ENCODE measurements around the gene ME3. TPM values are rescaled to one million over a fixed set of nuclear protein-coding genes. Genes with fewer than 3 reads are reported as not detected.

ME3 gene
- total RNA-seq, 1 experiment from 2014 or later: 1.8 TPM

DNA sequence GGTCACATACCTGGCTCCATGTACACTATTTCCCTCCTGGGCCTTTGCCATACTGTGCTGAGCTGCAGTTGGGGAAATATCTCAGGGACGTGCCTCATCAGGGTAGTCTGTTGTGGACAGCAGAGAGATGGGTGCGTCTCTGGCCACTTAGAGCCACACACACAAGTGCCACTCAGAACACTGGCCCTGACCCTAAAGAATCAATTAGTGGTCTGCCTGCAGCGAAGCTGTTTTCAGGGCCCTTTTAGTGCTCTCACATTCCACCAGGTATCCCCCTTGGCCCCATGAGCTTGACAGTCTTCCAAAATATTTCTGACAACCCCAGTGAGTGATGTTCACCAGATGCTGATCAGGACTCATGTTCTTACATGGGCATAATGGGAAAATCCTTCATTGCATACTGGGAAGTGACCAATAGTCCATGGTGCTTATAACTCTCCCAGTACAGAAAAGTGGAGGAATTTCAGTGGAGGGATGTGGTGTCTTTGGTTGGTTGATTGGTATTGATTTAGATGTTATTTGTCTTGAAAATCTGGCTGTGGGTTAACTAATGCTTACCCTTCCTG, 66.1 kb downstream of the ME3 start:
- ATAC-seq (no peak; the same call in 1 of the 2 replicates), DNase-seq (ENCODE audit: low spot score) (no peak)
- ChIA-PET POLR2A (no interaction called here), CTCF (interaction anchor here (1.0 kb wide), 1 partner anchor 35 kb away, joined by 3 read pairs; no protein-coding TSS in a partner anchor)
- no peaks in the 10 kb centered on the region for H3K27me3 Mint-ChIP-seq (ENCODE audit: low read depth)
- H3K9me3 Mint-ChIP-seq: 0 out of 2 replicates have a peak, but pooled peaks cover 3% of the 10 kb centered on the region
- TF ChIP-seq, protein P1, sequence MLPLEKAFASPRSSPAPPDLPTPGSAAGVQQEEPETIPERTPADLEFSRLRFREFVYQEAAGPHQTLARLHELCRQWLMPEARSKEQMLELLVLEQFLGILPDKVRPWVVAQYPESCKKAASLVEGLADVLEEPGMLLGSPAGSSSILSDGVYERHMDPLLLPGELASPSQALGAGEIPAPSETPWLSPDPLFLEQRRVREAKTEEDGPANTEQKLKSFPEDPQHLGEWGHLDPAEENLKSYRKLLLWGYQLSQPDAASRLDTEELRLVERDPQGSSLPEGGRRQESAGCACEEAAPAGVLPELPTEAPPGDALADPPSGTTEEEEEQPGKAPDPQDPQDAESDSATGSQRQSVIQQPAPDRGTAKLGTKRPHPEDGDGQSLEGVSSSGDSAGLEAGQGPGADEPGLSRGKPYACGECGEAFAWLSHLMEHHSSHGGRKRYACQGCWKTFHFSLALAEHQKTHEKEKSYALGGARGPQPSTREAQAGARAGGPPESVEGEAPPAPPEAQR (CRISPR knock-in tag; IDR thresholded peaks at IDR 0.05): no peak
- TF ChIP-seq MYBL2 (CRISPR knock-in tag; IDR thresholded peaks at IDR 0.05): no peak
- TF ChIP-seq FOXJ3 (CRISPR knock-in tag; IDR thresholded peaks at IDR 0.05; ENCODE audit: borderline replicate concordance): no peak
- TF ChIP-seq, protein P2, sequence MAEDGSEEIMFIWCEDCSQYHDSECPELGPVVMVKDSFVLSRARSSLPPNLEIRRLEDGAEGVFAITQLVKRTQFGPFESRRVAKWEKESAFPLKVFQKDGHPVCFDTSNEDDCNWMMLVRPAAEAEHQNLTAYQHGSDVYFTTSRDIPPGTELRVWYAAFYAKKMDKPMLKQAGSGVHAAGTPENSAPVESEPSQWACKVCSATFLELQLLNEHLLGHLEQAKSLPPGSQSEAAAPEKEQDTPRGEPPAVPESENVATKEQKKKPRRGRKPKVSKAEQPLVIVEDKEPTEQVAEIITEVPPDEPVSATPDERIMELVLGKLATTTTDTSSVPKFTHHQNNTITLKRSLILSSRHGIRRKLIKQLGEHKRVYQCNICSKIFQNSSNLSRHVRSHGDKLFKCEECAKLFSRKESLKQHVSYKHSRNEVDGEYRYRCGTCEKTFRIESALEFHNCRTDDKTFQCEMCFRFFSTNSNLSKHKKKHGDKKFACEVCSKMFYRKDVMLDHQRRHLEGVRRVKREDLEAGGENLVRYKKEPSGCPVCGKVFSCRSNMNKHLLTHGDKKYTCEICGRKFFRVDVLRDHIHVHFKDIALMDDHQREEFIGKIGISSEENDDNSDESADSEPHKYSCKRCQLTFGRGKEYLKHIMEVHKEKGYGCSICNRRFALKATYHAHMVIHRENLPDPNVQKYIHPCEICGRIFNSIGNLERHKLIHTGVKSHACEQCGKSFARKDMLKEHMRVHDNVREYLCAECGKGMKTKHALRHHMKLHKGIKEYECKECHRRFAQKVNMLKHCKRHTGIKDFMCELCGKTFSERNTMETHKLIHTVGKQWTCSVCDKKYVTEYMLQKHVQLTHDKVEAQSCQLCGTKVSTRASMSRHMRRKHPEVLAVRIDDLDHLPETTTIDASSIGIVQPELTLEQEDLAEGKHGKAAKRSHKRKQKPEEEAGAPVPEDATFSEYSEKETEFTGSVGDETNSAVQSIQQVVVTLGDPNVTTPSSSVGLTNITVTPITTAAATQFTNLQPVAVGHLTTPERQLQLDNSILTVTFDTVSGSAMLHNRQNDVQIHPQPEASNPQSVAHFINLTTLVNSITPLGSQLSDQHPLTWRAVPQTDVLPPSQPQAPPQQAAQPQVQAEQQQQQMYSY (CRISPR knock-in tag; IDR thresholded peaks at IDR 0.05): no peak
- TF ChIP-seq, protein P3, sequence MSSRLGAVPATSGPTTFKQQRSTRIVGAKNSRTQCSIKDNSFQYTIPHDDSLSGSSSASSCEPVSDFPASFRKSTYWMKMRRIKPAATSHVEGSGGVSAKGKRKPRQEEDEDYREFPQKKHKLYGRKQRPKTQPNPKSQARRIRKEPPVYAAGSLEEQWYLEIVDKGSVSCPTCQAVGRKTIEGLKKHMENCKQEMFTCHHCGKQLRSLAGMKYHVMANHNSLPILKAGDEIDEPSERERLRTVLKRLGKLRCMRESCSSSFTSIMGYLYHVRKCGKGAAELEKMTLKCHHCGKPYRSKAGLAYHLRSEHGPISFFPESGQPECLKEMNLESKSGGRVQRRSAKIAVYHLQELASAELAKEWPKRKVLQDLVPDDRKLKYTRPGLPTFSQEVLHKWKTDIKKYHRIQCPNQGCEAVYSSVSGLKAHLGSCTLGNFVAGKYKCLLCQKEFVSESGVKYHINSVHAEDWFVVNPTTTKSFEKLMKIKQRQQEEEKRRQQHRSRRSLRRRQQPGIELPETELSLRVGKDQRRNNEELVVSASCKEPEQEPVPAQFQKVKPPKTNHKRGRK (CRISPR knock-in tag; IDR thresholded peaks at IDR 0.05; ENCODE audit: borderline replicate concordance): no peak
- no peak overlapping the region for H3K4me3 Mint-ChIP-seq
- H3K4me1 Mint-ChIP-seq: peaks cover 26% of the 10 kb centered on the region
- peak overlapping the region; percentile 64 for H3K27ac Mint-ChIP-seq
- no peaks in the 10 kb centered on the region; the same call in 1 of the 2 replicates for H3K36me3 Mint-ChIP-seq

DNA sequence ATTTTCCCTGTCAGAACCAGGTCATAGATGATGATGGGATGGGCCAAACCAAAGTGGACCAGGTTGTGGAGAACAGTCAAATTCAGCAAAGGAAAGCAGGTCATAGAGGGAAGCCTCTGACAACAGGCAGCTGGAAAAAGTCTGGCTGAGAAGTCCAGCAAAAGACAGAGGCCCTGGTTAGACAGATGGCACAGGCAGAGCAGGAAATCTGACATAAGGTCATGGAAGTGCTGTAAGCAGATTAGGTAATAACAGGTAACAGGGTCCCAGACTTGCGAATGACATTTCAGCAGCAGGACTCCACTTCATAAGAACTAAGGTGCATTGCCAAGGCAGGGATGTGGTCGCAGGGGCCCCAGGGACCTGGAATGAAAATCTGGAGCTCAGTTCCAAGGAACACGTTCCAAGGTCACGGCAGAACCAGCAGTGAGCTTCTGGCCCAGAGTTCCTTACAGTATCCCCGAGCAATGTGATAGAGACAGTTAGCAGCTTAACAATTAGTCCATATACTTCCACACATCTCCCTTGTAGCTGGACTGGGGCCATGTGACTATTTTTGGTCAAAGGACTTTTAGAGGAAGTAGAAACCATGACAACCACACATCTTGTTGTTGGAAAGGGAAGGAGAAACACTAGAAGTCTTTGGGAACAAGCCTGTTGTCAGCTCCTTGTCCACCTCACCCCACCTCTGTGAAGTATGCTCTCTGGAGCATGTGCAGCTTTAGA, 75.4 kb downstream of the ME3 start:
- TF ChIP-seq ZNF416 (CRISPR knock-in tag; IDR thresholded peaks at IDR 0.05) (no peak), FOXP1 (CRISPR knock-in tag; IDR thresholded peaks at IDR 0.05; ENCODE audit: borderline replicate concordance) (no peak), ATF1 (CRISPR knock-in tag; IDR thresholded peaks at IDR 0.05) (no peak), NFATC4 (CRISPR knock-in tag; IDR thresholded peaks at IDR 0.05) (no peak), JUN (CRISPR knock-in tag; IDR thresholded peaks at IDR 0.05) (no peak), SP1 (CRISPR knock-in tag; conservative IDR thresholded peaks at IDR 0.05) (no peak)
- TF ChIP-seq, protein P4, sequence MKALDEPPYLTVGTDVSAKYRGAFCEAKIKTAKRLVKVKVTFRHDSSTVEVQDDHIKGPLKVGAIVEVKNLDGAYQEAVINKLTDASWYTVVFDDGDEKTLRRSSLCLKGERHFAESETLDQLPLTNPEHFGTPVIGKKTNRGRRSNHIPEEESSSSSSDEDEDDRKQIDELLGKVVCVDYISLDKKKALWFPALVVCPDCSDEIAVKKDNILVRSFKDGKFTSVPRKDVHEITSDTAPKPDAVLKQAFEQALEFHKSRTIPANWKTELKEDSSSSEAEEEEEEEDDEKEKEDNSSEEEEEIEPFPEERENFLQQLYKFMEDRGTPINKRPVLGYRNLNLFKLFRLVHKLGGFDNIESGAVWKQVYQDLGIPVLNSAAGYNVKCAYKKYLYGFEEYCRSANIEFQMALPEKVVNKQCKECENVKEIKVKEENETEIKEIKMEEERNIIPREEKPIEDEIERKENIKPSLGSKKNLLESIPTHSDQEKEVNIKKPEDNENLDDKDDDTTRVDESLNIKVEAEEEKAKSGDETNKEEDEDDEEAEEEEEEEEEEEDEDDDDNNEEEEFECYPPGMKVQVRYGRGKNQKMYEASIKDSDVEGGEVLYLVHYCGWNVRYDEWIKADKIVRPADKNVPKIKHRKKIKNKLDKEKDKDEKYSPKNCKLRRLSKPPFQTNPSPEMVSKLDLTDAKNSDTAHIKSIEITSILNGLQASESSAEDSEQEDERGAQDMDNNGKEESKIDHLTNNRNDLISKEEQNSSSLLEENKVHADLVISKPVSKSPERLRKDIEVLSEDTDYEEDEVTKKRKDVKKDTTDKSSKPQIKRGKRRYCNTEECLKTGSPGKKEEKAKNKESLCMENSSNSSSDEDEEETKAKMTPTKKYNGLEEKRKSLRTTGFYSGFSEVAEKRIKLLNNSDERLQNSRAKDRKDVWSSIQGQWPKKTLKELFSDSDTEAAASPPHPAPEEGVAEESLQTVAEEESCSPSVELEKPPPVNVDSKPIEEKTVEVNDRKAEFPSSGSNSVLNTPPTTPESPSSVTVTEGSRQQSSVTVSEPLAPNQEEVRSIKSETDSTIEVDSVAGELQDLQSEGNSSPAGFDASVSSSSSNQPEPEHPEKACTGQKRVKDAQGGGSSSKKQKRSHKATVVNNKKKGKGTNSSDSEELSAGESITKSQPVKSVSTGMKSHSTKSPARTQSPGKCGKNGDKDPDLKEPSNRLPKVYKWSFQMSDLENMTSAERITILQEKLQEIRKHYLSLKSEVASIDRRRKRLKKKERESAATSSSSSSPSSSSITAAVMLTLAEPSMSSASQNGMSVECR (CRISPR knock-in tag; IDR thresholded peaks at IDR 0.05; ENCODE audit: borderline replicate concordance): no peak
- TF ChIP-seq, protein P5, sequence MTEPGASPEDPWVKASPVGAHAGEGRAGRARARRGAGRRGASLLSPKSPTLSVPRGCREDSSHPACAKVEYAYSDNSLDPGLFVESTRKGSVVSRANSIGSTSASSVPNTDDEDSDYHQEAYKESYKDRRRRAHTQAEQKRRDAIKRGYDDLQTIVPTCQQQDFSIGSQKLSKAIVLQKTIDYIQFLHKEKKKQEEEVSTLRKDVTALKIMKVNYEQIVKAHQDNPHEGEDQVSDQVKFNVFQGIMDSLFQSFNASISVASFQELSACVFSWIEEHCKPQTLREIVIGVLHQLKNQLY (CRISPR knock-in tag; IDR thresholded peaks at IDR 0.05): no peak
- peaks cover 31% of the 10 kb centered on the region for H3K36me3 Mint-ChIP-seq
- ChIA-PET CTCF (no interaction called here), POLR2A (no interaction called here)
- ATAC-seq (no peak), DNase-seq (ENCODE audit: low spot score) (no peak)
- no peak overlapping the region for H3K27ac Mint-ChIP-seq
- H3K9me3 Mint-ChIP-seq: peaks cover 37% of the 10 kb centered on the region
- H3K4me1 Mint-ChIP-seq: peaks cover 33% of the 10 kb centered on the region
- H3K27me3 Mint-ChIP-seq (ENCODE audit: low read depth): peaks cover 3% of the 10 kb centered on the region; the same call in 1 of the 2 replicates
- H3K4me3 Mint-ChIP-seq: no peak overlapping the region
